CD4-positive, alpha-beta T cell (primary cell): ENCODE data around the gene TLR9. TPM values are rescaled to one million over a fixed set of nuclear protein-coding genes. Genes with fewer than 3 reads are reported as not detected.

Experiments
- ATAC-seq: fragments of 200-7000 bp; cut with Tn5 transposase; one replicate; pipeline ENCODE4 v1.10.0; 2022; ENCODE audit warnings: mild to moderate bottlenecking; ENCODE audit not compliant: poor library complexity
- CTCF ChIA-PET: fragments of 350-600 bp; sonication (Branson Sonifier 250); formaldehyde crosslinking; loops from one replicate; lab custom pipeline; 2021; ENCODE audit warnings: antibody characterized with exemption, inconsistent platforms; lab: Charles Lee
- POLR2A ChIA-PET: fragments of 350-600 bp; sonication (Branson Sonifier 250); formaldehyde crosslinking; loops from one replicate; lab custom pipeline; 2021; ENCODE audit warnings: antibody characterized with exemption, inconsistent platforms; lab: Charles Lee
- DNase-seq, 14 experiments: peaks; one replicate each; pipeline ENCODE4 v3.0.0-alpha.2; 2013 to 2020; ENCODE audit warnings: mixed read lengths in 2 of 14
- H3K27ac ChIP-seq, 2 donors: one replicate each; pipeline versions ENCODE4 v1.5.1 to v1.7.0; 2013; ENCODE audit warnings: low read length in 2 of 2, low read depth in 1 of 2, mild to moderate bottlenecking in 1 of 2
- H3K27me3 ChIP-seq, 2 experiments: 1 replicate in 1 of 2; 2 replicates in 1 of 2; pipeline versions ENCODE4 v1.6.1 to v1.7.0; 2013; ENCODE audit warnings: low read length in 2 of 2, control low read depth in 1 of 2, mild to moderate bottlenecking in 1 of 2, moderate library complexity in 1 of 2; ENCODE audit not compliant: insufficient read depth in 2 of 2, control insufficient read depth in 1 of 2
- H3K36me3 ChIP-seq: one replicate; pipeline ENCODE4 v1.6.1; 2013; ENCODE audit warnings: low read length, control low read depth; ENCODE audit not compliant: insufficient read depth
- H3K4me1 ChIP-seq: one replicate; pipeline ENCODE4 v1.6.1; 2013; ENCODE audit warnings: low read length, control low read depth; ENCODE audit not compliant: insufficient read depth
- H3K4me3 ChIP-seq: one replicate; pipeline ENCODE4 v1.5.1; 2013; ENCODE audit warnings: mild to moderate bottlenecking, low read length, moderate library complexity
- H3K9me3 ChIP-seq, 2 experiments: 1 replicate in 1 of 2; 2 replicates in 1 of 2; pipeline versions ENCODE4 v1.6.1 to v1.7.0; 2013; ENCODE audit warnings: low read length in 2 of 2, mild to moderate bottlenecking in 2 of 2, control low read depth in 1 of 2, moderate library complexity in 1 of 2; ENCODE audit not compliant: control insufficient read depth in 1 of 2, insufficient read depth in 1 of 2
- H3K27ac Mint-ChIP-seq: one replicate; pipeline ENCODE4 v1.8.0; 2020; ENCODE audit warnings: mixed read lengths
- H3K27me3 Mint-ChIP-seq: one replicate; pipeline ENCODE4 v1.8.0; 2021; ENCODE audit warnings: mixed read lengths
- H3K36me3 Mint-ChIP-seq: one replicate; pipeline ENCODE4 v1.8.0; 2021; ENCODE audit warnings: low read depth, mixed read lengths
- H3K4me1 Mint-ChIP-seq: one replicate; pipeline ENCODE4 v1.8.0; 2021; ENCODE audit warnings: low read depth, mixed read lengths
- H3K4me3 Mint-ChIP-seq: one replicate; pipeline ENCODE4 v1.8.0; 2020; ENCODE audit warnings: mild to moderate bottlenecking, mixed read lengths
- H3K9me3 Mint-ChIP-seq: one replicate; pipeline ENCODE4 v1.8.0; 2020; ENCODE audit warnings: mixed read lengths
- CTCF ChIP-seq: fragments of 200-600 bp; IDR thresholded peaks from one replicate; pipeline ENCODE4 v1.8.0; 2022; ENCODE audit warnings: antibody characterized with exemption, mild to moderate bottlenecking
- intact Hi-C, 2 experiments: fragments of 100-400 bp; cut with DNase I in 1 of 2; cut with micrococcal nuclease in 1 of 2; formaldehyde crosslinking; loops; one replicate each; pipeline versions ENCODE4 v1.15.1 to v1.9.0; 2023 to 2025; cut with DNase I, micrococcal nuclease
- total RNA-seq, 174 experiments: library from RNA in 2 of 174; stranded (reverse) in 2 of 174; gene quantifications; one replicate each; pipeline ENCODE4 v1.2.3 and lab custom pipeline; 2021 to 2026

Gene TLR9
- total RNA-seq, 2 experiments from 2014 or later = 0.08 to 0.17 TPM

DNA sequence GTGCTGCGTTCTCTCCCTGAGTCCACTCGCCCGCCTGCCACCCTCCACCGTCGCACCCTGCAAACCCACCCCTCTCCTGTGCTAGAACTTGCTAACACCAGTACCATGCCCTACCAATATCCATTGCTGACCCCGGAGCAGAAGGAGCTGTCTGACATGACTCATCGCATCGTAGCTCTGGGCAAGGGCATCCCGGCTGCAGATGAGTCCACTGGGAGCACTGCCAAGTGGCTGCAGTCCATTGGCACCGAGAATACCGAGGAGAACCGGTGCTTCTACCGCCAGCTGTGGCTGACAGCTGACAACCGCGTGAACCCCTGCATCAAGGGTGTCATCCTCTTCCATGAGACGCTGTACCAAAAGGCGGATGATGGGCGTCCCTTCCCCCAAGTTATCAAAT is 32.4 kb downstream of the TLR9 start:
- H3K4me1 ChIP-seq = peaks cover 18% of the 10 kb centered on the region
- DNase-seq = no peak
- no peaks in the 10 kb centered on the region for H3K27me3 ChIP-seq
- H3K27me3 Mint-ChIP-seq = no peaks in the 10 kb centered on the region
- ChIA-PET CTCF (no interaction called here), POLR2A (interaction anchor here (1.2 kb wide), 1 partner anchor 33 kb away, joined by 5 read pairs; the partner anchor contains the start of gene TLR9)
- H3K27ac ChIP-seq = no peak overlapping the region
- H3K27ac Mint-ChIP-seq = no peak overlapping the region
- peaks cover 13% of the 10 kb centered on the region for H3K4me1 Mint-ChIP-seq
- no peak overlapping the region for H3K4me3 ChIP-seq
- no peaks in the 10 kb centered on the region for H3K36me3 ChIP-seq
- H3K4me3 Mint-ChIP-seq = no peak overlapping the region
- no peaks in the 10 kb centered on the region for H3K36me3 Mint-ChIP-seq
- no peak for TF ChIP-seq CTCF
- ATAC-seq = no peak
- no peaks in the 10 kb centered on the region for H3K9me3 Mint-ChIP-seq
- H3K9me3 ChIP-seq = no peaks in the 10 kb centered on the region
- intact Hi-C loops = loop anchor here in 1 of 2 experiments (10.0 kb wide), 1 partner anchor 342 kb away; the partner anchor contains the start of genes NT5DC2 and UQCC5

- H3K36me3 Mint-ChIP-seq = no peaks in the 10 kb centered on the region
- Histone ChIP-seq H3K27ac (no peak overlapping the region), H3K27me3 (no peaks in the 10 kb centered on the region), H3K9me3 (no peaks in the 10 kb centered on the region), H3K36me3 (no peaks in the 10 kb centered on the region), H3K4me3 (no peak overlapping the region), H3K4me1 (peaks cover 5% of the 10 kb centered on the region)
- H3K4me3 Mint-ChIP-seq = no peak overlapping the region
- DNase-seq (no peak), ATAC-seq (no peak)
- H3K9me3 Mint-ChIP-seq = no peaks in the 10 kb centered on the region
- ChIA-PET POLR2A (no interaction called here), CTCF (no interaction called here)
- H3K4me1 Mint-ChIP-seq = peaks cover under 1% of the 10 kb centered on the region
- H3K27me3 Mint-ChIP-seq = no peaks in the 10 kb centered on the region
- H3K27ac Mint-ChIP-seq = no peak overlapping the region
- TF ChIP-seq CTCF = no peak
- intact Hi-C loops = loop anchor here in 1 of 2 experiments (10.0 kb wide), 1 partner anchor 343 kb away; the partner anchor contains the start of genes NT5DC2 and UQCC5
Measured at GRCh38 chr3:52191663-52192062, 33.8 kb downstream of the TLR9 start.

DNA sequence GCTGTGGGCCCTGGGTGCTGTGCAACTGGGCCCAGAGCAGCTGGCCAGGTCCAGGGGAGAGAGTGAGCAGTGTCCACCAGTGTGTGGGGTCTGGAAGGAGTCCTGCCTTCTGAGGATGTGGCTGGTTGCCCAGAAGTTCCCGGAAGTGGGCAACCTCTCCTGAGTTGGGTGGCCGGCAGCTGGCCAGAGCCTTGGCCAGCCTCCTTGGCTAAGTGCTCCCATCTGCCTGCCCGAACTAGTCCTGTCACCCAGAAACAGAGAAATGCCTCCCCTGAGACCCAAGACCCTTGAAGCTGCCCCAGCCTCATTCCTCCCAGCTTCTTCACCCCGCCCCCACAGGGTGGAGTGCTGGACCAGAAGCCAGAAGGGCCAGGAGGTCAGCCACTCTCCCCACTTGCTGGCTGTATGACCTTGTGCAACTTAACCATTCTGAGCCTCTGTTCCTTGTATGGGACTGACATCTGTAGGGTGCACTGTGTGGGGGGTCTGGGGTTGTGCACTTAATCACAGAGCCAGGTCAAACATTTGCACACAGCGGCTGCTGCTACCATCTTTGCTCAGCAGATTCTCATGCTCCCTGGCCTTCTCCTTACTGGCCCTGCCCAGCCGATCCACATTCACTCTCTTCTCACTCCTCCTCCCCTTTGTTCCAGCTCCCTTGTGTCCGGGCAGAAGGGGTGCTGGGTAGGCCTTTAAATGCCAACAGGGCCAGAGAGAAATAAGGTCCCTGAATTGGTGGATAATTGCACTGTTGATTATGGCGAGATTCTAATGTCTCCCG is 35.0 kb downstream of the TLR9 start:
- CTCF ChIA-PET = no interaction called here
- no peaks in the 10 kb centered on the region for H3K36me3 Mint-ChIP-seq
- Histone ChIP-seq H3K36me3 (no peaks in the 10 kb centered on the region), H3K4me3 (no peak overlapping the region), H3K9me3 (no peaks in the 10 kb centered on the region), H3K27ac (no peak overlapping the region), H3K27me3 (no peaks in the 10 kb centered on the region), H3K4me1 (no peaks in the 10 kb centered on the region)
- POLR2A ChIA-PET = no interaction called here
- DNase-seq = no peak
- no peaks in the 10 kb centered on the region for H3K27me3 Mint-ChIP-seq
- no peaks in the 10 kb centered on the region for H3K9me3 Mint-ChIP-seq
- no peak for ATAC-seq
- no peaks in the 10 kb centered on the region for H3K4me1 Mint-ChIP-seq
- no peak overlapping the region for H3K27ac Mint-ChIP-seq
- H3K4me3 Mint-ChIP-seq = no peak overlapping the region
- no peak for TF ChIP-seq CTCF
- intact Hi-C loops = loop anchor here in 1 of 2 experiments (10.0 kb wide), 1 partner anchor 344 kb away; the partner anchor contains the start of genes NT5DC2 and UQCC5
